OCI-LY3 (cell line): ENCODE results near the gene MBD6.

ENCODE experiments used
- CTCF ChIP-seq: fragments of 200-600, 300-600 bp; sonication (generic); IDR thresholded peaks from 2 replicates; pipeline ENCODE4 v1.5.1; 2014; ENCODE audit warnings: antibody characterized with exemption, low read length, low read depth
- EZH2phosphoT487 ChIP-seq: fragments of 200-600 bp; shearing (Covaris generic); IDR thresholded peaks from 2 replicates; pipeline ENCODE4 v1.6.1; 2018; ENCODE audit warnings: antibody characterized with exemption, mixed run types, low read depth

- no peak for TF ChIP-seq CTCF
- TF ChIP-seq EZH2phosphoT487: no peak
Measured at GRCh38 chr12:57553343-57554202, 30.9 kb downstream of the MBD6 start.
